ENCODE data around the gene CAMK1D. TPM values are rescaled to one million over a fixed set of nuclear protein-coding genes. Genes with fewer than 3 reads are reported as not detected.

Gene CAMK1D
- total RNA-seq, 1 experiment from 2014 or later, result 2.3 TPM

DNA sequence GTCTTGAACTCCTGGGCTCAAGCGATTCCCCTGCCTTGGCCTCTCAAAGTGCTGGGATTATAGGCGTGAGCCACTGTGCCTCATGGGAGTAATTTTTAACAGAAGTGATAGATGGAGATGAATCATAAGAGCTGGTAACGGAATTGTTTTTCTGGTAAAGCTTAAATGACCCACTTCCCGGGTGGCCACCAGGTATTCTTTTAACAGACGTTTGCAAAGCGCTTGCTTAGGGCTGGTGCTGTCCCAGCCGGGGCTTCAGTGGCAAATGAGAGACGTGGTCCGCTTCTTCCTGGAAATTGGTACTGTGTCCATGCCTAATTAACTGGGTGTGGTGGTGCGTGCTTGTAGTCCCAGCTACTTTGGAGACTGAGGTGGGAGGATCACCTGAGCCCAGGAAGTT is 23.5 kb downstream of the CAMK1D start:
- DNase-seq (ENCODE audit: low spot score), result no peak

DNA sequence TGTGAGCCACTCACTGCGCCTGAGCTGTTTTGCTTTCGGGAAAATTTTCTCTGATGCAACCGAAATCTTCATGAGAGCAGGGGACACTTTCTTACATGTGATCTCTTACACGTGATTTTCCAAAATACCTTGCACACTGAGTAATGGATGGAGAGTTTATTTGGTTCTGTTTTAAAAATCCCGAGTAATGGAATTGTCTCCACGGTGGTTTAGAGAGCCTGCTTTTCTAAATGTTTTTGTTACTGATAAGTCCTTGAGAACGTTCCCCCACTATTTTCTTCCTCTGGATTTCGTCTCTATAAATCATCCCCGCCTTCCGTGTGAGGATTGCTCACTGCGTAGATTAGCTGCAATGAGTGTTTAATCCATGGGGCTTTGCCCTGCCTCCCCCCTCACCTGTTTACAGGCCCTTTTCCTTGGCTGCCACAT is 25.7 kb downstream of the CAMK1D start:
- no peak for DNase-seq (ENCODE audit: low spot score)

- DNase-seq (ENCODE audit: low spot score), result no peak
Observed at GRCh38 chr10:12376211-12376610, 26.9 kb downstream of the CAMK1D start.

- DNase-seq (ENCODE audit: low spot score), result no peak
Observed at GRCh38 chr10:12377658-12378290, 28.4 kb downstream of the CAMK1D start.

DNA sequence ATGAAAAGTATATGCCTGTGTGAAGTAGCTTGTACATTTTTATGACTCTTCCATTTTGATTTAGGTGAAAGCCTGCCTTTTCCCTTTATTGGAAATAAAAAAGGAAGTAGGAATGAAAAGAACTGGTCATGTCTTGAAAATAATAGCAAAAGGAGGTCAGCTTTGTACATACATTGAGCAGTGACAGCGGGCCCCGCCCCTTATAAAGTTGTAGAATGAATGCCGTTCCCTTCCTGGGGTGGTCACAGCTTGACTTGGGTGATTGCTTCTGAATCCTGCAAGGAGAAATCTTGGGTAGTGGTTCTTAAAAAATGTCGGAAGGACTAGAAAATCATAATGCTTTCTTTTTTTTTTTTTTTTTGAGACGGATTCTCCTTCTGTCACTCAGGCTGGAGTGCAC is 31.7 kb downstream of the CAMK1D start:
- DNase-seq (ENCODE audit: low spot score), result no peak

DNA sequence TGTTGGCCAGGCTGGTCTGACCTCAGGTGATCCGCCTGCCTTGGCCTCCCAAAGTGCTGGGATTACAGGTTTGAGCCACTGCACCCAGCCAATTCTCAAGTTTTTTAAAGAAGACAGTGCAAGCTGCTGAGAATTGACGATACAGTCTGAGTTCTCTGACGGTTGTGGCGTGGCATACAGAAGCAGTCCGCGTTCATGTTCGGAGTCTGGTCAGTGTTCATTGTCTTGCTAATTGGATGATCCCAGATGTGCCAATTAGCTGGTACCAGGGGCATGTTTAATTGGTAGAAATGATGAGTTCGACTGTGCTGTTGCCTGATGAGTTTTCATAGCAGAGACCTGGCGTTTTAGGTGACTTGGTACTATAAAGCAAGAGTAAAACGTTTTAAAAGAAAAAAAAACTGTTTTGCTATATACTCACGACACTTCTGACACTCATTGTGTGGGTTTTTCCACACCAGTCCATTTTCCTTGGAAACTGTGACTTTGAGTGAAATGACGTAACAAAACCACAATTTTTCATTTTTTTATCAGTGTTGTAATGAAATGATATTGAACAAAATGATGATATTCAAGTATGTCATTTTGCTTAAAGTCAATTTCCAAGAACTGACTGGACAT is 32.3 kb downstream of the CAMK1D start:
- DNase-seq (ENCODE audit: low spot score), result no peak

GRCh38 chr10:12382157-12382548 is 32.8 kb downstream of the CAMK1D start:
- DNase-seq (ENCODE audit: low spot score), result no peak

DNA sequence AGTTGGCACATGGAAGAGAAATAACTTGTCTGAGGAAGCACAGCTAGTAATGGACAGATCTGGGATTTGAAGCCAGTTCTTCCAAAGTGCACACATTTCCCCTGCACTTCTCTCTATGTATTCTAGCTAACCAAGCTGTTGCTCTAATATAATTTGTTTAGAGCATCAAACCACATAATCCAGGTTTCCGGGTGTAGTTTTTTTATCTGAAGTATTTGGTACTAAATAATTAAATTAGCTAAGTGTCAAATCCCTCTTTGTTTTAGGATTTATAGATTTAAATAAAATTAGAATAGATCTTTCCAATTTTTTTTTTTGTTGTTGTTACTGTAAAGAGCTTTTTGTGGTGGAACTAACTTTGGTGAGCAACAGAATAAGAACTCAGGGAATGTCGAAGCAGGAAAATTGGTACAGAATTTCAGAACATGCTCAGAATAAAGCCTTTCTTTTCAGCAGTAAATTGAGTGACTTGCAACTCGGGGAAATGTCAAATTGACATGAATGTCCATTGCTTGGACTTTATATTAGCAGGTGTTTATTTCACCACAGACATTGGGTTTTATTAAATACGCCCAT is 33.7 kb downstream of the CAMK1D start:
- DNase-seq (ENCODE audit: low spot score), result no peak

DNA sequence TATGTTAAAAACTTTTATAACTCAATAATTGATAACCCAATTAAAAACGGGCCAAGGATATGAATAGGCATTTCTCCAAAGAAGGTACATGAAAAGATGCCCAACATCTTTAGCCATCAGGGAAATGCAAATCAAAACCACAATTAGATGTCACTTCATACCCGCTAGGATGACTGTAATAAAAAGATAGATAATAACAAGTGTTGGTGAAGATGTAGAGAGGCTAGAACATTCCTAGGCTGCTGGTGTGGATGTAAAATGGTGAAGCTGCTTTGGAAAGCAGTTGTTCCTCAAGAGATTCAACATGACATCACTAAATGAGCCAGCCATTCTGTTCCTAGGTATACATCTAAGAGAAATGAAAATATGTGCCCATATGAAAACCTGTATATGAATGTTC is 35.6 kb downstream of the CAMK1D start:
- no peak for DNase-seq (ENCODE audit: low spot score)

DNA sequence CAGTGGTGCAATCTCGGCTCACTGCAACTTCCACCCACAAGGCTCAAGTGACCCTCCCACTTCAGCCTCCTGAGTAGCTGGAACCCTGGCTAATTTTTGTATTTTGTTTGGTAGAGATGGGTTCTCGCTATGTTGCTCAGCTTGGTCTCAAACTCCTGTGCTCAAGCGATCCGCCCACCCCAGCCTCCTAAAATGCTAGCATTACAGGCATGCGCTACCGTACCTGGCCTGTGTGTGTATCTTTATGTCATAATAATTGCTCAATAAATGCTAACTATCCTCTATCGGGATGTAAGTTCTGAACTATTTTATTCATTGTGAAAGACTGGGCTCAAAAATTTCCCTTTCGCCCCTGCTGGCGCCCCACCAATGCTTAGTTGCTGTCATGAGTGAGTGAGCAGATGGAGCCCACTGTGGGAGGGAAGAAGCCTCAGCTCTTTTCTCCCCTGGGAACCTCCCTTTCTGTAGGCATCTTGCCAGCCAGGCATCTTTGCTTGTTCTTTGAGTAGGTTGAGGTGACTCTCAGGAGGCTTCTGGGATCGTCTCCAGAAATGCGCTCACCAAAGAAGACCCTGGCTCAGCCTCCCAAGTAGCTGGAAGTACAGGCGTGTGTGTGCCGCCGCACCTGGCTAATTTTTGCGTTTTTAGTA is 38.3 kb downstream of the CAMK1D start:
- no peak for DNase-seq (ENCODE audit: low spot score)

DNA sequence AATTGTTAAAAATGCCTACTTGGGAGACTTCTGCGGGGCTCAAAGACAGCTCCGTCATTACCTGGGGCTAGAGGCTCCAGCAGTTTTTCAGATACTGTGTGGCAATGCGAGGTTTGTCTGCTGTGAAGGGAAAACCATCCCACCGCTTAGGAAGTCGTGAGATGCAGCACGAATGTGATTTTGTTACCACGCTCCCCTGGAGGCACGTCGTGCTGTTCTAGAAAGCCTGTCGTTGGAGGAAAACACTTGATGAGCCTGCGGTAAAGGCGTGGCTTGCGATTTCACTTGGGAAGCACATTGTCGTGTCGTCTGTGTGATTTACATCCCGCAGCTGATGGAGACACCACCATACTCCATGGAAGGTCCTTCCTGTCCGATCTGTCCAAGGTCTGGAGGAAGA is 39.3 kb downstream of the CAMK1D start:
- no peak for DNase-seq (ENCODE audit: low spot score)

- DNase-seq (ENCODE audit: low spot score), result no peak
Observed at GRCh38 chr10:12389154-12389734, 39.9 kb downstream of the CAMK1D start.

DNA sequence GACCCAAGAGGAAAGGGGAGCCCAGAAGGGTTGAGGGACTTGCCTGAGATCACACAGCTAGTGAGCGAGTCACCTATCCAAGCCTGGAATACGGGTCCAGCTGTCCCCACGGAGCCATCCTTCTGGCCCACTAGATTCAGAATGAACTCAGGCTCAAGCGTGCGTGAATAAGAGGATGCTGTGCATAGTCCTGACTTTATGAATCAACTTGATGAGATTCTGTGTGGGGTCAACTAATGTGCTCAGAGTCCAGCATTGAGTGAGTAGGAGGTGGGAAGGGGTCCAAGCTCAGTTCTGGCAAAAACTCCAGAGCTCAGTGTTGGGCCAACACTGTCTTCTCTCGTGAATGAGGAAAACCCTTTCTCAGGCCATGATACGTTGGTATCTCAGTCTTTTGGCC is 41.4 kb downstream of the CAMK1D start:
- DNase-seq (ENCODE audit: low spot score), result no peak

DNA sequence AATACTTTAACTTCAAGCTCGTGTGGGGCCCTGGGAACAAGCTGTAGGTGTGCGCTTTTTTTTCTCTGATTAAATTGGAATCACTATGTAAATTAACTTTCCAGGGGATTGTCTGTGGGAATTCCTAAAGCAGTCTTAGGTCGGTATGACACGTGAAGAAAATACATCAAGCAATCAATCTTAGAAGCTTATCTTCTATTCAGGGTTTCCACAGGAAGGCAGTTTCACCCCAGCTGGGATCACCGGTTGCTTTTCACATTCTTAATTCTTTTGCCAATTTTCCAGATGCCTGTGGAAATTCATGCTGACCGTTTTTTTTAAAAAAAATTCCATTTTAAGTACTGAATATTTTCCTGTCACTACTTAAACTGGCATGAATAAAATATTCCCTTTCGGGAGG is 41.9 kb downstream of the CAMK1D start:
- no peak for DNase-seq (ENCODE audit: low spot score)

DNA sequence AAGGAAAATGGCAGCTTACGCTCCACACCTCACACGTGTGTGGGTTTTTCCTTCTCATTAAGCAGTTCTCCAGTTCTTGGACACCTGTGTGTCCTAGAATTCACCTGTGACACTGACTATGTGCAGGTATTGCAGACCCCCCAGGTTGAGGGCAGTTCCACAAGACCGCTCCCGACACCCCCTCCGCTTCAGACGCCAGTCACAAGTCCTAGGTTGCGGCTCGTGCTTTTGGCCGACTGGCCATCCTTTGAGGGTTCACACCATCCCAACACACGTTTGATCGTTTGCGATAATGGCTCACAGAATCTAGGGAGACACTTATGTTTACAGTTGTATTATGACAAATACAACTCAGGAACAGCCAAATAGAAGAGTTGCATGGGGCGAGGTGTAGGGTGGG is 44.5 kb downstream of the CAMK1D start:
- no peak for DNase-seq (ENCODE audit: low spot score)

DNA sequence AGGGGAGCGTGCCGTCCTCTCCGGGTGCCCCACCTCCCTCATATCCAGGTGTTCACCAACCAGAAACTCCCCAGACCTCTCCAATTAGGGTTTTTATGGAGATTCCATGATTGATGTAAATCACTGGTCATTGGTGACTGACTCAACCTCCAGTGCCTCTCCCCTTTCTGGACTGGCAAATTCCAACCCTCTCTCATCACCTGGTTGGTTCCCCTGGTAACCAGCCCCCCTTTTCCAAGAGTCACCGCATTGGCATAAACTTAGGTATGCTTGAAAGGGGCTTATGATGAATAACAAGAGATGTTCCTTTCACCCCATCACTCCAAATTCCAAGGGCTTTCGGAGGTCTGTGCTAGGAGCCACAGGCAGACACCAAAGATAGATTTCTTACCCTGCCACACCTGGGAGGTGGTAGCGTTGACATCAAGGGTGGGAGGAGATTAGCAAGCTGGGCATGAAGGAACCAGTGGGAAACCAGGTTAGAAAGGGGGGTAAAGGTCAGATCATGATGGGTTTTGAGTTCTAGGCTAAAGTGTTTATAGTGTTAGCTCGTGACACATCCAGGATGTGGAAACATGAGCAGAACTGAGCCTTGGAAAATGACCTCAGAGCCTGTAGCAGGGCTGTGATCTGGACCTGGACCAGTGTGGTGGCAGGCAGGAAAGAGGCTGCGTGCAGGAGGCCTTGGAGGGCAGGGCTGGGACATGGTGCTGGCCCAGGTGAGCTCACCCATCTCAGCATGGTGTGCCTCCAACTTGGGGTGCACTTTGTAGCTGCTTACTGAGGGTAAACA is 45.1 kb downstream of the CAMK1D start:
- peak; percentile 14 for DNase-seq (ENCODE audit: low spot score)

- DNase-seq (ENCODE audit: low spot score), result no peak
Observed at GRCh38 chr10:12396093-12396492, 46.7 kb downstream of the CAMK1D start.

DNA sequence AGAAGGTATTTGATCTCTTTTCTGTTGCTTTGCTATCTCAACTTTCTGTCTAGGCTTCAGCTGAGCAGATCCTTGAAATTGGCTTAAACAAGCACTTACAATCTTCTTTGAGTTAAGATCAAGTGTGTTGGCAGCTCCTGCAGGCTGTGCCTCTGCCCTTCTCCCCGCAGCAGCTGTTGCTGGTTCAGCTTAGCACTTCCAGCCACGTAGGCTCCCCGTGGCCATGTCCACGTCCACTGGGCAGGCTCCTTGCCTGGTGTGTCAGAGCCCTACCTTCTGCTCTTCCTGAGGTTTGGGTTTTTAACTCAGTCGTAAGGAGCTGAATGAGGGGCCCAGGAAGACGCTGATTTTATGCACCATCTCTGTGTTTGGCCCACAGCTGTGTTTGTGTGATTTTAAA is 47.2 kb downstream of the CAMK1D start:
- DNase-seq (ENCODE audit: low spot score), result no peak

DNA sequence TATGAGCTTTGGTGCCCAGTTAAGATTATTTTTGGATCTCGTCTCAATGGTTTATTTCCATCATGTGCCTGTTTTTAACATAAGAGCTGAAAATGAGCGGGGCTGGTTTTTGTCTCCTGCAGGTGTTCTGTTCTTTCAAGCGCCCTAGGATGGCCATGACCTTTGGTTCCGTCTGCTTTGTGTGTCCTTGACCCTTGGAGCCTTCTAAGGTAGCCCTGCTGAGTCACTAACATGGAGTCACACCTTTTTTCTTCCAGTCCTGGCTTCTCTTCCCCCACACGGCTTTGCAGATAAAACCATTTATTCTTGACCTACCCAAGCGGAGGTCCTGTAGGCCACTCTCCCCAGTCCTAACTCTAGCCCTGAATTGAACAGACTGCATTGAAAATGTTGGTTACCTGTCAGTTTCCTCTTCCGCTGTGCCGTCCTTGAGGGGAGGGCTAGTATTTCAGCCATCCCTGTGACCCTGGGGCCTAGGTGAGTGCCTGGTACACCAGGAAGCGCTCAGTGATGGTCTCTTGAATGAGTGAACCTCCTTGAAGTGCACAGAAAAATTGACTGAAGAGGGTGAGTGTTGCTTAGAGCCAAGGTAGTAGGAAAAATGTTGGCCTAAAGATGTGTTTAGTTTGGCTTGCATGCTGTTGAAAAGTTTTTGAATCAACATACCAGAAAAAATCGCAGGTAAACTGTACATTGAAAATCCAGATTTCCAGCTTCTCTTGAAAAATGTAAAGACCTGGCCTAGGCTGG is 48.0 kb downstream of the CAMK1D start:
- DNase-seq (ENCODE audit: low spot score), result no peak

DNA sequence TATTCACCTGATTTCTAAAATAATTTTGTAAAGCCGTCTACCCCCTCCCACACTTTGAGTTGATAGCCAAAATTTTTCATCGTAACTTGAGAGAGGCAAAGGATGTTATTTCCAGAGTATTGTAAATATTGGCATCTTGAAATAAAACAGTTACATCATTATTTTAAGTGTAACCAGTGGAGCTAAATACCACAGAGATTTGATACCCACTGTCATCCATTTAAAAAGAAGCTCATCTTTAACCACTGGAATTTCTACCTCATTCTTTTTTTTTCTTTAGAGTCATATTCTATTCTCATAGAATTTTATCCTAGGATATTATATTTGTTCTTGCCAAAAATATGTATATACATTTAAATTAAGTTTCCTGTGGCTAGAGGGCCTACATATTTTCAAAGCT is 48.6 kb downstream of the CAMK1D start:
- DNase-seq (ENCODE audit: low spot score), result no peak

DNA sequence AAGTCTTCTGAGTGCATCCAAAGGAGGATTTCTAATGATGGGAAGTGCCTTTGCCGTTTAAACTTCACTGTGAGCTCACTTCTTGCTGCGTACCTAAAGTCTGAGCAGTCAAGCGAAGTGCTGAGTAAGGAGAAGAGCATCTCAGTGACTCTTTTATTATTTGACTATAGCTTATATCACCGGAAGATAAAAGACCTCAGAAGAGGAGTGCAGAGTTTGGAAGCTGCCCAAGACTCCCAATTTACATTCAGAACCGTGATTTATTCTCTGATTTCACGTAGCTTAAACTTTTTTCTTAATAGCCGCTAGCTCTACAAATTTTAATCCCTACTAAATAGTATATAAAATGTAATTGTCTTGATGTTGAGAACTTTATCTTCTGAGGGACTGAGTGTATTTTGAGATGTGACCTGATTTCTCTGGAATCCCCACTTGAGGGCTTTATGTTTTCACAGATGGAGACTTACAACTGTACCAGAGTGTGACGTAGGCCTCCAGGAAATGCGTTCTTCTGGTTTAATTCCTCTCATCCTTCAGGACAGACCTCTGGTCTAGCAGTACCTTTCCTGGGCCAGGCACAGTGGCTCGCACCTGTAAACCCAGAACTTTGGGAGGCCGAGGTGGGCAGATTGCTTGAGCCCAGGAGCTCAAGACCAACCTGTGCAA is 51.1 kb downstream of the CAMK1D start:
- DNase-seq (ENCODE audit: low spot score), result no peak

All from H4 (cell line).